ENCODE data around the gene LSP1. TPM values are rescaled to one million over a fixed set of nuclear protein-coding genes. Genes with fewer than 3 reads are reported as not detected.
"Not testable (repeated sequence)": the region's sequence is repeated elsewhere in the genome, so short reads cannot be mapped to it uniquely, and the experiment has no call there.

LSP1 gene
- under 0.01 TPM in 1 of 2 replicates, not detected in the other for total RNA-seq

GRCh38 chr11:1852877-1853276 lies at the start of gene LSP1:
Gene LSP1, plus strand, starts transcription at chr11:1853084. Its CDS starts 61 bp downstream, at chr11:1853145.
- DNase-seq (ENCODE audit: low read depth in 2 of 2): no peak

DNA sequence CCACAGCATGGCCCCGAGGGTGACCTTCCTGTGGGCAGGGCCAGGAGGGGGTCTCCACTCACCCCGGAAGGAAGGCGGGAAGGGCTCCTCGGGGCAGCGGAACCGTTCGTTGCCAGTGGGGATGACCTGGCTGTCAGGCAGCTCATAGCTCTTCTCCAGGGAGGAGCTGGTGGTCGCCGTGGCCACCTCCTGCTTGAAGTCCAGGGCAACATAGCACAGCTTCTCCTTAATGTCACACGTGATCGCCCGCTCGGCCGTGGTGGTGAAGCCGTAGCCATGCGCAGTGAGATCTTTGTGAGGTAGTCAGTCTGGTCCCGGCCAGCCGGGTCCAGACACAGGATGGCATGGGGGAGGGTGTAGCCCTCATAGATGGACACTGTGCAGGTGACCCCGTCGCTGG lies 49.6 kb upstream of the LSP1 start:
- DNase-seq (ENCODE audit: low read depth in 2 of 2): no peak

DNA sequence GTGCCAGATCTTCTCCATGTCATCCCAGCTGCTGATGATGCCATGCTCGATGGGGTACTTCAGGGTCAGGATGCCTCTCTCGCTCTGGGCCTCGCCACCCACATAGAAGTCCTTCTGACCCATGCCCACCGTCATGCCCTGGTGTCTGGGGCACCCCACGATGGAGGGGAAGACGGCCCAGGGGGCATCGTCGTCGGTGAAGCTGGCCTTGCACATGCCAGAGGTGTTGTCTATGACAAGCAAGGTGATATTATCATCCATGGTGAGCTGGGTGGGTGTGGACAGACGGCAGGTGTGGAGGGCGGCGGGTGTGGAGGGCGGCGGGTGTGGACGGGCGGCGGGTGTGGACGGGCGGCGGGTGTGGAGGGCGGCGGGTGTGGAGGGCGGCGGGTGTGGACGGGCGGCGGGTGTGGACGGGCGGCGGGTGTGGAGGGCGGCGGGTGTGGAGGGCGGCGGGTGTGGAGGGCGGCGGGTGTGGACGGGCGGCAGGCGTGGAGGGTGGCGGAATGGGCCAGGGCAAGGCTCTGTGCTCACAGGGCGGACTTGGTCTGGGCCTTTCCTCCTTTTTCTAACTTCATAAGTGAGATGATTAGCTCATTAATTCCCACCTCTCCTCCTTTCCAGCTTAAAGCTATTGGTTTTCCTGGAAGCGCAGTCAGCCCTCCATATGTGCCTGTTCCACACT lies 48.9 kb upstream of the LSP1 start:
- not testable (repeated sequence) for DNase-seq (ENCODE audit: low read depth in 2 of 2)

- DNase-seq (ENCODE audit: low read depth in 2 of 2): no peak
Measured at GRCh38 chr11:1805525-1805924, 47.4 kb upstream of the LSP1 start.

DNA sequence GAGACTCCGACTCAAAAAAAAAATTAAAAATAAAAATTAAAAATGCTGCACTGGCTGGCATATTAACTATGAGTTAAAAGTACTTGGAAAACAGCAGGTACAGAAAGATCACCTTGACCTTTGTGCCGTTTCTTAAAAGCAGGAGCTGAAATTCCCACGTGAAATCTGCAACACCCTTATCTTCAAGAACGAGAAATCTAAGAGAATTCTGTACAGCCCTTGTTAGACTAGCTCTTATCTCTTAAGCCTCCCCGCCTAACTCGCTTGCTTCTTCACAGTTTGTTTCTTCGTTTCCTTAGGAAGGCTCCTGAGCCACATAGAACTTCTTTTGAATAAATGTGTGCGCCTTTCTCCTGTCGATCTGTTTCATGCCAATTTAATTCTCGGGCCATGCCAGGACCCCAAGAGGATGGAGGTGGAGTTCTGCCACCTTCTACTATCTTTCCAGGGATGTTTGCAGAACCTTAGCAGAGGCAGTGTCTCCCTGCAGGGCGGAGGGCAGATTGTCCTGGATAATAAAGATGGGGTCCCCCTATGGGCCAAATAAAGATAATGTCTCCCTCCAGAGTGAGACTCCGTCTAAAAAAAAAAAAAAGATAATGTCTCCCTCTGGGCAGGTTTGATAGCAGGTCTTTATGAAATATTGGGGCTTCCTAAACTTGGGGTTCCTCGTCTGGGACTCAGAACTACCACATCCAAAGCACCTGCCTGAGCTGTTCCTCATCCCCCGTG lies 45.5 kb upstream of the LSP1 start:
- DNase-seq (ENCODE audit: low read depth in 2 of 2): no peak

GRCh38 chr11:1810761-1811160 lies 42.1 kb upstream of the LSP1 start:
- no peak for DNase-seq (ENCODE audit: low read depth in 2 of 2)

DNA sequence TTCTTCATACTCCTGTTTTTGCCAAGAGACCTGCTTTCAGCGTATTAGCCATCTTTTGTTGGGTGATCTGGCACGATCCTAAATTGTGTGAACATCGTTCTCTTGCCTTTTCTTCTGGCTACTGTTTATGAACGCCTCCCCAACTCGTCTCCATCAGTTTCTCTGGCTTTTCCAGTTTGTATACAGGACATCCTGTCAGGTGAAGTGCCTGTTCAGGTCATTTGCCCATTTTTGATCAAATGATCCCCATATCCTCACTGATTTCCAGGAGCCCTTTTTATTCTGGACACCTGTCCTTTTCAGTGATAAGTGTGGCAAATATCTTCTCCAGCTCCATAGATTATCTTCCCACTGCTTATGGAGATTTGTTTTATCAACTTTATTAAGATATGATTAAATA lies 40.6 kb upstream of the LSP1 start:
- no peak for DNase-seq (ENCODE audit: low read depth in 2 of 2)

GRCh38 chr11:1812801-1813200 lies 40.1 kb upstream of the LSP1 start:
- DNase-seq (ENCODE audit: low read depth in 2 of 2): no peak

GRCh38 chr11:1813356-1813755 lies 39.5 kb upstream of the LSP1 start:
- not testable (repeated sequence) for DNase-seq (ENCODE audit: low read depth in 2 of 2)

DNA sequence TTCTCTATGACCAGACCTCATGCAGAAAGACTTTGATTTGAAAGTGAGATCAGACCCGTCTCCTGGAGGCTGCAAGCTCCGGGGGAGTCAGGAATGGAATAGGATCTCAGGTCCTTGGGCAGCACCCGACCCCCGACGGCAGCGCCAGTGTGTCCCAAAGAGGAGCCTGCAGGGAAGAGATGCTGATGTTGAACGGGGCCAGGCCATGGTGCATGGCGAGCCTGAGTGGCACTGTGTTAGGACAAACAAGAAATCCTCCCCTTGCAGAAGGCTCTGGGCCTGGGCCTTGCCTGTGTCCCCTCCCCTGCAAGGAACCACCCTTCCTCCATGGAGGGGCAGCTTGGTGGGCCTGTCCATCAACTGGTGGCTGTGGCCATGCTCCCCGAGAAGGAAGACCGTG lies 38.2 kb upstream of the LSP1 start:
- DNase-seq (ENCODE audit: low read depth in 2 of 2): no peak

DNA sequence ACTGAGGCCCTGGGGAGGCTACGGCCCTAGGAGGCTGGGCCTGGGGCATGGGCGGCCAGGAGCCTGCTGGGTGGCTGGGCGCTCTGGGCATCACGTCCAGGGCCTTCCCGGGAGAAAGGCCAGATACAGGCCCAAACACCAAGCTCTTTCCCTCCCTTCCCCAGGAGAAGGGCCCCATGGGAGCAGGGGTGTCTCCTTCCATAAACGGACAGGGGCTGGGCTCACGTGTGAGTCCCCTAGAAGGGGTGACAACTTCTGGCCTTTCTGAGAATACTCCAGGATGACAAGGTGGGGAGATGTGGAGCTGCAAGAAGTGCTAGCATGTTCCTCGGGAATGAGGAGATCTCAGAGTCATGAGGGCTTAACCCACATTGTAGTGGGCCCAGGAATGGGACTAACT lies 37.6 kb upstream of the LSP1 start:
- no peak for DNase-seq (ENCODE audit: low read depth in 2 of 2)

GRCh38 chr11:1815751-1816150 lies 37.1 kb upstream of the LSP1 start:
- no peak for DNase-seq (ENCODE audit: low read depth in 2 of 2)

- DNase-seq (ENCODE audit: low read depth in 2 of 2): no peak
Measured at GRCh38 chr11:1817000-1817399, 35.9 kb upstream of the LSP1 start.

DNA sequence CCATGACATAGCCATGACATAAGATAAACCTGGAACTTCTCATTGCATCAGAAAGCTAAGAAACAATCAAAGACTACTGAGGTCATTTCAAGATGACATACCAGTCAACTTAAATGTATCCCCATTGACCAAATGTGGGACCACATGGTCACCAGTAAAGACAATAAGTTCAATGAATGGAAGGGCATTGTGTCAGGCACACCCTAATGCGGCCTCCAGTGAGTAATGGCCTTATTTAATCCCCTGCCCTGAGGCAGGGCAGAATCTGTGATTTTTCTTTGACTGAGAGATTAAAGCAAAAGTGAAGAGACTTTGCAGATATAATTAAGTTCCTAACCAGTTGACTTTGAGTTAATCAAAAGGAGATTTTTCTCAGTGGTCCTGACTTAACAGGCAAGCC lies 35.4 kb upstream of the LSP1 start:
- DNase-seq (ENCODE audit: low read depth in 2 of 2): no peak

- no peak for DNase-seq (ENCODE audit: low read depth in 2 of 2)
Measured at GRCh38 chr11:1819074-1819473, 33.8 kb upstream of the LSP1 start.

- DNase-seq (ENCODE audit: low read depth in 2 of 2): no peak
Measured at GRCh38 chr11:1820463-1821325, 32.2 kb upstream of the LSP1 start.

DNA sequence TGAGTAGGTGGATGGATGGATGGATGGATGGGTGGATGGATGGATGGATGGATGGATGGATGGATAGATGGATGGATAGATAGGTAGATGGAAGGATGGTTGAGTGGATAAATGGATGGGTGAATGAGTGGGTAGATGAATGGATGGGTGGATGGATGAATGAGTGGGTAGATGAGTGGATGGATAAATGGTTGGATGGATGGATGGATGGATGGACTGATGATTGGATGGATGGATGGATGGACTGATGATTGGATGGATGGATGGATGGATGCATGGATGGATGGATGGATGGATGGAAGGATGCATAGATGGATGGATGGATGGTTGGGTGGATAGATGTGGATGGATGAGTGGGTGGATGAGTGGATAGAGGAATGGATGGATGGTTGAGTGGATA lies 31.3 kb upstream of the LSP1 start:
- DNase-seq (ENCODE audit: low read depth in 2 of 2): no peak

- DNase-seq (ENCODE audit: low read depth in 2 of 2): no peak
Measured at GRCh38 chr11:1822648-1823375, 30.1 kb upstream of the LSP1 start.

GRCh38 chr11:1823376-1824220 lies 29.3 kb upstream of the LSP1 start:
- no peak for DNase-seq (ENCODE audit: low read depth in 2 of 2)

- no peak for DNase-seq (ENCODE audit: low read depth in 2 of 2)
Measured at GRCh38 chr11:1824221-1825038, 28.5 kb upstream of the LSP1 start.
